ENCODE results near the gene ARID5B.
"Not testable (repeated sequence)": the region's sequence is repeated elsewhere in the genome, so short reads cannot be mapped to it uniquely, and the experiment has no call there.

ARID5B gene

GRCh38 chr10:61964949-61965702 is 63.6 kb downstream of the ARID5B start:
- no peak for DNase-seq (ENCODE audit: low spot score)

- no peak for DNase-seq (ENCODE audit: low spot score)
Observed at GRCh38 chr10:61965703-61966395, 64.3 kb downstream of the ARID5B start.

GRCh38 chr10:61967298-61967697 is 65.8 kb downstream of the ARID5B start:
- no peak for DNase-seq (ENCODE audit: low spot score)

GRCh38 chr10:61970182-61971002 is 68.9 kb downstream of the ARID5B start:
- peak; percentile 70 for DNase-seq (ENCODE audit: low spot score)

- DNase-seq (ENCODE audit: low spot score) = no peak
Observed at GRCh38 chr10:61971003-61971325, 69.5 kb downstream of the ARID5B start.

GRCh38 chr10:61973169-61973568 is 71.7 kb downstream of the ARID5B start:
- no peak for DNase-seq (ENCODE audit: low spot score)

GRCh38 chr10:61973906-61974305 is 72.4 kb downstream of the ARID5B start:
- DNase-seq (ENCODE audit: low spot score) = no peak

- peak; percentile 32 for DNase-seq (ENCODE audit: low spot score)
Observed at GRCh38 chr10:61974601-61975390, 73.3 kb downstream of the ARID5B start.

- no peak for DNase-seq (ENCODE audit: low spot score)
Observed at GRCh38 chr10:61975391-61975932, 74.0 kb downstream of the ARID5B start.

- DNase-seq (ENCODE audit: low spot score) = not testable (repeated sequence)
Observed at GRCh38 chr10:61976951-61977721, 75.6 kb downstream of the ARID5B start.

GRCh38 chr10:61978965-61979364 is 77.5 kb downstream of the ARID5B start:
- DNase-seq (ENCODE audit: low spot score) = no peak

GRCh38 chr10:61981460-61981859 is 80.0 kb downstream of the ARID5B start:
- no peak for DNase-seq (ENCODE audit: low spot score)

GRCh38 chr10:61983255-61983654 is 81.8 kb downstream of the ARID5B start:
- DNase-seq (ENCODE audit: low spot score) = no peak

GRCh38 chr10:61984803-61985418 is 83.4 kb downstream of the ARID5B start:
- no peak for DNase-seq (ENCODE audit: low spot score)

GRCh38 chr10:61985715-61986114 is 84.2 kb downstream of the ARID5B start:
- no peak for DNase-seq (ENCODE audit: low spot score)

- DNase-seq (ENCODE audit: low spot score) = no peak
Observed at GRCh38 chr10:61986382-61986781, 84.9 kb downstream of the ARID5B start.

GRCh38 chr10:61986788-61987492 is 85.4 kb downstream of the ARID5B start:
- DNase-seq (ENCODE audit: low spot score) = no peak

- DNase-seq (ENCODE audit: low spot score) = no peak
Observed at GRCh38 chr10:61987537-61987936, 86.0 kb downstream of the ARID5B start.

- no peak for DNase-seq (ENCODE audit: low spot score)
Observed at GRCh38 chr10:61987951-61988379, 86.5 kb downstream of the ARID5B start.
